ENCODE data around the gene C10orf53. TPM values are rescaled to one million over a fixed set of nuclear protein-coding genes. Genes with fewer than 3 reads are reported as not detected.

The C10orf53 gene
- polyA plus RNA-seq, 2 of the 4 experiments (the other 2 are of a cell fraction): not detected

DNA sequence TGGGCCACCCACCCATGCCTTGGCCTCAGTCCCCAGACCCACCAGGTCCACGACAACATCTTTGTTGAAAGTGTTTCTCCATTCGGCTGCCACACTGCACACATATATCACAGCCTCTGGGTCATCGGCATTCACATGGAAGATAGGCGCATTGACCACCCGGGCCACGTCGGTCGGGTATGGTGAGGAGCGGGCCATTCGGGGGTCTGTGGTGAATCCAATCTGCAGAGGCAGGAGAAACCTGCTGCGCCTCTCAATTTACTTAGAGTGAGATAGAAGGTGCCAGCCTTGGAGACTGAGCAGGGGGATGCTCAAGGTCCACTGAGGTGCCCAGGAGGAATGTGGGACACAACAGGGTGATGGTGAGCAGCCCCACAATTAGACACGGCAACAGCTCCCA is 66.3 kb downstream of the C10orf53 start:
- no peaks in the 10 kb centered on the region for H3K4me1 ChIP-seq
- no peak overlapping the region for H3K4me2 ChIP-seq
- H3K9me3 ChIP-seq: no peaks in the 10 kb centered on the region
- DNase-seq (ENCODE audit: low read depth in 1 of 2, low spot score in 1 of 2) (no peak), FAIRE-seq (no peak), ATAC-seq (no peak)
- no peak overlapping the region for H3K27ac ChIP-seq
- CTCF ChIA-PET: no interaction called here
- H3K4me3 ChIP-seq: no peak overlapping the region
- TF ChIP-seq KDM1A (IDR thresholded peaks at IDR 0.05; ENCODE audit: low read depth) (no peak), NFE2L2 (conservative IDR thresholded peaks at IDR 0.05; ENCODE audit: low read length) (no peak), ZSCAN20 (CRISPR knock-in tag; IDR thresholded peaks at IDR 0.05) (no peak), ESRRA (IDR thresholded peaks at IDR 0.05; ENCODE audit: borderline replicate concordance, low read length) (no peak), NPAS2 (CRISPR knock-in tag; IDR thresholded peaks at IDR 0.05; ENCODE audit: borderline replicate concordance) (no peak), FOXS1 (CRISPR knock-in tag; IDR thresholded peaks at IDR 0.05) (no peak), PHF8 (IDR thresholded peaks at IDR 0.05; ENCODE audit: borderline replicate concordance, low read depth) (no peak)
- TF ChIP-seq, protein P1, sequence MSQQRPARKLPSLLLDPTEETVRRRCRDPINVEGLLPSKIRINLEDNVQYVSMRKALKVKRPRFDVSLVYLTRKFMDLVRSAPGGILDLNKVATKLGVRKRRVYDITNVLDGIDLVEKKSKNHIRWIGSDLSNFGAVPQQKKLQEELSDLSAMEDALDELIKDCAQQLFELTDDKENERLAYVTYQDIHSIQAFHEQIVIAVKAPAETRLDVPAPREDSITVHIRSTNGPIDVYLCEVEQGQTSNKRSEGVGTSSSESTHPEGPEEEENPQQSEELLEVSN (IDR thresholded peaks at IDR 0.05; ENCODE audit: borderline replicate concordance, low read depth): no peak
- WGBS (ENCODE audit: missing lambda C conversion rate): 54% methylated on average over 12 of the region's 12 CpGs
- POLR2A ChIA-PET: no interaction called here

DNA sequence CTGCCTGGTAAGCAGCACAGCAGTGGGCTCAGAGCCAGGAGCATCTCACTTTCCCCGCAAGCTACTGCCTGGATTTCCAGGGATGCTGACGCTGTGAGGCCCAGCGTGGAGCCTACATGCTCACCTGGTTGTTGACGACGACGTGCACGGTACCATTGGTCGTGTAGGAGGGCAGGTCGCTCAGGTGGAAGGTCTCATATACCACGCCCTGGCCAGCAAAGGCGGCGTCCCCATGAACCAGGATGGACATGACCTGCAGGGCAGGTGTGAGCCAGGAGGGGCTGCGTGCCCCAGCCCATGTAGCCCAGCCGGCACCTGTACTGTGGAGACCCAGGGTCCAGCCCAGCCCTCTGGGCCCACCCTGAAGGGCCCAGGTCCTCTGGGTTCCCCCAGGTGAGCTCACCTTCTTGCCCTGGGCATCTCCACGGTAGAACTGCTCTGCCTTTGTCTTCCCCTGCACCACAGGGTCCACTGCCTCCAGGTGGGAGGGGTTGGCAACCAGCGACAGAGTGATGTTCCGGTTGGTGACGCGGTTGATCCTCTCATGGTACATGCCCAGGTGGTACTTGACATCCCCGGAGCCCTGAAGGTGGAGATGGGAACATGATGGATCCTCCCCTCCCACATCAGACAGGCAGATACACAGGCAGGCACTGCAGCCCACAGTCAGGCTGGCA is 67.3 kb downstream of the C10orf53 start:
- no peak for TF ChIP-seq KDM1A (IDR thresholded peaks at IDR 0.05; ENCODE audit: low read depth)
- no peak for TF ChIP-seq POLR2A (IDR thresholded peaks at IDR 0.05; ENCODE audit: low read length)
- TF ChIP-seq, protein P2, sequence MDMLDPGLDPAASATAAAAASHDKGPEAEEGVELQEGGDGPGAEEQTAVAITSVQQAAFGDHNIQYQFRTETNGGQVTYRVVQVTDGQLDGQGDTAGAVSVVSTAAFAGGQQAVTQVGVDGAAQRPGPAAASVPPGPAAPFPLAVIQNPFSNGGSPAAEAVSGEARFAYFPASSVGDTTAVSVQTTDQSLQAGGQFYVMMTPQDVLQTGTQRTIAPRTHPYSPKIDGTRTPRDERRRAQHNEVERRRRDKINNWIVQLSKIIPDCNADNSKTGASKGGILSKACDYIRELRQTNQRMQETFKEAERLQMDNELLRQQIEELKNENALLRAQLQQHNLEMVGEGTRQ (IDR thresholded peaks at IDR 0.05): no peak
- TF ChIP-seq, protein P3, sequence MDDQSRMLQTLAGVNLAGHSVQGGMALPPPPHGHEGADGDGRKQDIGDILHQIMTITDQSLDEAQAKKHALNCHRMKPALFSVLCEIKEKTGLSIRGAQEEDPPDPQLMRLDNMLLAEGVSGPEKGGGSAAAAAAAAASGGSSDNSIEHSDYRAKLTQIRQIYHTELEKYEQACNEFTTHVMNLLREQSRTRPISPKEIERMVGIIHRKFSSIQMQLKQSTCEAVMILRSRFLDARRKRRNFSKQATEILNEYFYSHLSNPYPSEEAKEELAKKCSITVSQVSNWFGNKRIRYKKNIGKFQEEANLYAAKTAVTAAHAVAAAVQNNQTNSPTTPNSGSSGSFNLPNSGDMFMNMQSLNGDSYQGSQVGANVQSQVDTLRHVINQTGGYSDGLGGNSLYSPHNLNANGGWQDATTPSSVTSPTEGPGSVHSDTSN (IDR thresholded peaks at IDR 0.05): no peak
- no peak for TF ChIP-seq NFE2L2 (conservative IDR thresholded peaks at IDR 0.05; ENCODE audit: low read length)
- TF ChIP-seq, protein P4, sequence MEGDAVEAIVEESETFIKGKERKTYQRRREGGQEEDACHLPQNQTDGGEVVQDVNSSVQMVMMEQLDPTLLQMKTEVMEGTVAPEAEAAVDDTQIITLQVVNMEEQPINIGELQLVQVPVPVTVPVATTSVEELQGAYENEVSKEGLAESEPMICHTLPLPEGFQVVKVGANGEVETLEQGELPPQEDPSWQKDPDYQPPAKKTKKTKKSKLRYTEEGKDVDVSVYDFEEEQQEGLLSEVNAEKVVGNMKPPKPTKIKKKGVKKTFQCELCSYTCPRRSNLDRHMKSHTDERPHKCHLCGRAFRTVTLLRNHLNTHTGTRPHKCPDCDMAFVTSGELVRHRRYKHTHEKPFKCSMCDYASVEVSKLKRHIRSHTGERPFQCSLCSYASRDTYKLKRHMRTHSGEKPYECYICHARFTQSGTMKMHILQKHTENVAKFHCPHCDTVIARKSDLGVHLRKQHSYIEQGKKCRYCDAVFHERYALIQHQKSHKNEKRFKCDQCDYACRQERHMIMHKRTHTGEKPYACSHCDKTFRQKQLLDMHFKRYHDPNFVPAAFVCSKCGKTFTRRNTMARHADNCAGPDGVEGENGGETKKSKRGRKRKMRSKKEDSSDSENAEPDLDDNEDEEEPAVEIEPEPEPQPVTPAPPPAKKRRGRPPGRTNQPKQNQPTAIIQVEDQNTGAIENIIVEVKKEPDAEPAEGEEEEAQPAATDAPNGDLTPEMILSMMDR (IDR thresholded peaks at IDR 0.05): no peak
- no peak for TF ChIP-seq HOXB5 (CRISPR knock-in tag; IDR thresholded peaks at IDR 0.05)
- Histone ChIP-seq H3K9me3 (no peaks in the 10 kb centered on the region), H3K4me2 (no peak overlapping the region), H3K4me3 (no peak overlapping the region), H3K27ac (no peak overlapping the region), H3K4me1 (no peaks in the 10 kb centered on the region)
- ATAC-seq (no peak), DNase-seq (ENCODE audit: low read depth in 1 of 2, low spot score in 1 of 2) (no peak), FAIRE-seq (no peak)
- WGBS (ENCODE audit: missing lambda C conversion rate): 53% methylated on average over 5 of the region's 20 CpGs
- ChIA-PET CTCF (no interaction called here), POLR2A (no interaction called here)

Other genes with a start within 250 kb of the C10orf53 start
- gene ERCC6, start 140.5 kb upstream of the C10orf53 start, polyA plus RNA-seq (2011; rRNA removed): 8.8 and 9.4 TPM in 2 replicates
- 5.5 to 5.8 TPM (median 5.6 TPM) in 3 replicates for gene ERCC6, start 140.5 kb upstream of the C10orf53 start, polyA plus RNA-seq (2017; fragmentation: RNase III; extraction: RNeasy Plus Mini Kit Qiagen cat#74134 plus additional on column Dnase treatment)
- not detected in 2 replicates for gene SLC18A3, start 69.3 kb upstream of the C10orf53 start, polyA plus RNA-seq (2011; rRNA removed)
- gene SLC18A3, start 69.3 kb upstream of the C10orf53 start, polyA plus RNA-seq (2017; fragmentation: RNase III; extraction: RNeasy Plus Mini Kit Qiagen cat#74134 plus additional on column Dnase treatment): not detected in 3 replicates
- gene CHAT, start 65.6 kb upstream of the C10orf53 start, polyA plus RNA-seq (2011; rRNA removed): not detected in 2 replicates
- not detected in 3 replicates for gene CHAT, start 65.6 kb upstream of the C10orf53 start, polyA plus RNA-seq (2017; fragmentation: RNase III; extraction: RNeasy Plus Mini Kit Qiagen cat#74134 plus additional on column Dnase treatment)
- gene OGDHL, start 82.7 kb downstream of the C10orf53 start, polyA plus RNA-seq (2011; rRNA removed): 0.05 and 0.06 TPM in 2 replicates
- 0.13 to 0.22 TPM (median 0.18 TPM) in 3 replicates for gene OGDHL, start 82.7 kb downstream of the C10orf53 start, polyA plus RNA-seq (2017; fragmentation: RNase III; extraction: RNeasy Plus Mini Kit Qiagen cat#74134 plus additional on column Dnase treatment)

Data from A549 (cell line).